K562 (cell line): ENCODE results near the gene NPDC1. TPM values are rescaled to one million over a fixed set of nuclear protein-coding genes. Genes with fewer than 3 reads are reported as not detected.

Experiments
- CHD4 ChIP-seq: fragments of 200-600 bp; sonication (generic); IDR thresholded peaks from 3 replicates; pipeline ENCODE4 v1.6.1; 2012; ENCODE audit warnings: low read depth, mild to moderate bottlenecking, mixed read lengths, low read length, inconsistent platforms; ENCODE audit not compliant: insufficient read depth, insufficient replicate concordance, poor library complexity, severe bottlenecking
- ELF4 ChIP-seq: fragments of 450-650 bp; formaldehyde crosslinking; IDR thresholded peaks from 2 replicates; pipeline ENCODE4 v1.4.0; 2022; ENCODE audit warnings: missing genetic modification characterization
- FOXM1 ChIP-seq, 2 experiments: fragments of 450-650 bp in 1 of 2; sonication (generic) in 1 of 2; formaldehyde crosslinking in 1 of 2; IDR thresholded peaks; 2 replicates each; pipeline versions ENCODE4 v1.6.1 to v1.9.0; 2017 to 2022; ENCODE audit warnings: low read depth in 2 of 2, mild to moderate bottlenecking in 2 of 2, missing genetic modification reagents in 1 of 2, moderate library complexity in 1 of 2
- GABPA ChIP-seq: fragments of 200-800 bp; sonication (Bioruptor generic); conservative IDR thresholded peaks from 2 replicates; pipeline ENCODE4 v1.6.1; 2016; ENCODE audit warnings: low read depth, missing genetic modification characterization, missing compliant biosample characterization
- GTF2A2 ChIP-seq: IDR thresholded peaks from 2 replicates; pipeline ENCODE4 v1.6.1; 2016; ENCODE audit warnings: mild to moderate bottlenecking, missing genetic modification characterization, missing compliant biosample characterization
- PREB ChIP-seq: sonication (generic); formaldehyde crosslinking; IDR thresholded peaks from 2 replicates; pipeline ENCODE4 v1.8.1; 2023; ENCODE audit warnings: mild to moderate bottlenecking, missing genetic modification reagents
- PURB ChIP-seq: sonication (generic); formaldehyde crosslinking; IDR thresholded peaks from 2 replicates; pipeline ENCODE4 v1.9.0; 2021; ENCODE audit warnings: low read depth, mild to moderate bottlenecking, missing genetic modification reagents
- SMARCB1 ChIP-seq: IDR thresholded peaks from 2 replicates; pipeline ENCODE4 v1.6.1; 2011; ENCODE audit warnings: improper control_type of control experiment, low read depth; ENCODE audit not compliant: insufficient read length
- XRCC3 ChIP-seq: fragments of 450-650 bp; IDR thresholded peaks from 2 replicates; pipeline ENCODE4 v1.6.1; 2017; ENCODE audit warnings: mild to moderate bottlenecking, moderate library complexity
- ZNF253 ChIP-seq: fragments of 250-450 bp; sonication (Bioruptor Pico); conservative IDR thresholded peaks from 2 replicates; pipeline ENCODE4 v1.6.1; 2021; ENCODE audit warnings: mild to moderate bottlenecking
- ZNF41 ChIP-seq: fragments of 250-450 bp; sonication (Bioruptor Pico); conservative IDR thresholded peaks from 2 replicates; pipeline ENCODE4 v1.4.0; 2020; ENCODE audit warnings: mild to moderate bottlenecking
- polyA plus RNA-seq, 8 experiments: library from polyadenylated mRNA; depleted of rRNA in 4 of 8; stranded (reverse) in 5 of 8; unstranded in 3 of 8; fragments of >200 nt; fragmentation: Nextera tagmentation in 2 of 8; fragmentation: Illumina TruSeq in 1 of 8; extraction: Ambion mirVana in 2 of 8; extraction: Trizol in 1 of 8; gene quantifications; 2 replicates each; pipeline versions ENCODE4 v1.2.1 to v1.2.3, GENCODE V29; 2011 to 2014; ENCODE audit warnings: inconsistent platforms in 1 of 8, missing spikeins in 1 of 8
- total RNA-seq, 7 experiments: library from RNA; depleted of rRNA in 6 of 7; stranded (reverse); fragments of >200 nt in 6 of 7; fragmentation: Illumina TruSeq in 2 of 7; extraction: Trizol in 2 of 7; gene quantifications; 2 replicates each; pipeline versions ENCODE4 v1.2.1 to v1.2.3, GENCODE V29; 2011 to 2021; ENCODE audit warnings: low replicate concordance in 1 of 7
- TF ChIP-seq, protein P1 (sequence below): fragments of 450-650 bp; IDR thresholded peaks from 2 replicates; pipeline ENCODE4 v1.7.0; 2016; ENCODE audit warnings: borderline replicate concordance
- TF ChIP-seq, protein P2 (sequence below): IDR thresholded peaks from 2 replicates; pipeline ENCODE4 v1.6.1; 2016; ENCODE audit warnings: missing genetic modification characterization, missing compliant biosample characterization
- TF ChIP-seq, protein P3 (sequence below): fragments of 250-450 bp; sonication (Bioruptor Pico); IDR thresholded peaks from 2 replicates; pipeline ENCODE4 v1.5.0; 2022; ENCODE audit warnings: mild to moderate bottlenecking
- TF ChIP-seq, protein P4 (sequence below), 3 experiments: fragments of 200-800 bp in 1 of 3; fragments of 250-450 bp in 1 of 3; fragments of 450-650 bp in 1 of 3; sonication (Bioruptor Pico) in 1 of 3; sonication (Bioruptor generic) in 1 of 3; formaldehyde crosslinking in 1 of 3; IDR thresholded peaks; 2 replicates each; pipeline versions ENCODE4 v1.6.1 to v1.8.0; 2016 to 2022; ENCODE audit warnings: mild to moderate bottlenecking in 2 of 3, missing genetic modification characterization in 2 of 3, missing compliant biosample characterization in 1 of 3, moderate library complexity in 1 of 3

Gene NPDC1
- total and polyA plus RNA-seq, 9 of the 15 experiments (the other 6 are each of a cell fraction or from before 2014, with no cell fraction given): 0.06 to 2.1 (median 0.53) TPM; not detected in 3

DNA sequence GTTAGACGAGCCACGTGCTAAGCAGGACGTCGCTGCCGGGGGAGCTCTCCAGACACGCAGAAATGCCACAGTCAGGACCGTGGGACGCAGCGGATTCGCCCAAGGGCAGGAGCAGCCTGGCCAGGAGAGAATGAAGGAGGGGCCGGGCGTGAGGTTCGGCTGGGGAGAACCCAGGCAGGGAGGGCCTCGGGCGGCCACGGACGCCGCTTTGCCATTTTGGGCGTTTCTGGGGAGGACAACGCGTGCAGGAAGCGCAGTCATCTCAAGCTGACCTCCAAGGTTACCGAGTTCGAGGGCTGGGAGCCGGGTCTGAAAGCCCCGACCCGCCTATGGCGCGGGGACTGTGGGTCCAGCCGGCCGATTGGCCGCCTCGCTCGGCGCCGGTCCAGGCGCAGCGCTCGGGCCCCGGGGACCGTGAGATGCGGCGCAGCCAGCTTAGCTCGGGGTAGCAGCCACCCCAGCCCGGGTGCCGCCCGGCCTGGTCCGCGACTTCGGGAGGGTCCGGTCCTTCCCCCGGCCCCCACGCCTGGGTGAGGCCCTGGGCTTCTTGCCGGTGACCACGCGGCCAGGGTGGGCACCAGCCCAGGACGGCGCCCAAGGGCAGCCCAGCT, 40.0 kb upstream of the NPDC1 start (continued):
- TF ChIP-seq, protein P1, sequence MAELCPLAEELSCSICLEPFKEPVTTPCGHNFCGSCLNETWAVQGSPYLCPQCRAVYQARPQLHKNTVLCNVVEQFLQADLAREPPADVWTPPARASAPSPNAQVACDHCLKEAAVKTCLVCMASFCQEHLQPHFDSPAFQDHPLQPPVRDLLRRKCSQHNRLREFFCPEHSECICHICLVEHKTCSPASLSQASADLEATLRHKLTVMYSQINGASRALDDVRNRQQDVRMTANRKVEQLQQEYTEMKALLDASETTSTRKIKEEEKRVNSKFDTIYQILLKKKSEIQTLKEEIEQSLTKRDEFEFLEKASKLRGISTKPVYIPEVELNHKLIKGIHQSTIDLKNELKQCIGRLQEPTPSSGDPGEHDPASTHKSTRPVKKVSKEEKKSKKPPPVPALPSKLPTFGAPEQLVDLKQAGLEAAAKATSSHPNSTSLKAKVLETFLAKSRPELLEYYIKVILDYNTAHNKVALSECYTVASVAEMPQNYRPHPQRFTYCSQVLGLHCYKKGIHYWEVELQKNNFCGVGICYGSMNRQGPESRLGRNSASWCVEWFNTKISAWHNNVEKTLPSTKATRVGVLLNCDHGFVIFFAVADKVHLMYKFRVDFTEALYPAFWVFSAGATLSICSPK: no peak
- peak; percentile 32 for TF ChIP-seq CHD4
- TF ChIP-seq ZNF253 (CRISPR knock-in tag): no peak
- no peak for TF ChIP-seq ZNF41 (CRISPR knock-in tag)
- TF ChIP-seq, protein P2, sequence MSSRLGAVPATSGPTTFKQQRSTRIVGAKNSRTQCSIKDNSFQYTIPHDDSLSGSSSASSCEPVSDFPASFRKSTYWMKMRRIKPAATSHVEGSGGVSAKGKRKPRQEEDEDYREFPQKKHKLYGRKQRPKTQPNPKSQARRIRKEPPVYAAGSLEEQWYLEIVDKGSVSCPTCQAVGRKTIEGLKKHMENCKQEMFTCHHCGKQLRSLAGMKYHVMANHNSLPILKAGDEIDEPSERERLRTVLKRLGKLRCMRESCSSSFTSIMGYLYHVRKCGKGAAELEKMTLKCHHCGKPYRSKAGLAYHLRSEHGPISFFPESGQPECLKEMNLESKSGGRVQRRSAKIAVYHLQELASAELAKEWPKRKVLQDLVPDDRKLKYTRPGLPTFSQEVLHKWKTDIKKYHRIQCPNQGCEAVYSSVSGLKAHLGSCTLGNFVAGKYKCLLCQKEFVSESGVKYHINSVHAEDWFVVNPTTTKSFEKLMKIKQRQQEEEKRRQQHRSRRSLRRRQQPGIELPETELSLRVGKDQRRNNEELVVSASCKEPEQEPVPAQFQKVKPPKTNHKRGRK: no peak
- no peak for TF ChIP-seq XRCC3
- TF ChIP-seq ELF4: 0 out of 2 replicates have a peak, but pooled peaks have one; percentile 20
- no peak for TF ChIP-seq FOXM1 (IDR thresholded peaks at IDR 0.05; ENCODE audit: low read depth)
- 0 out of 2 replicates have a peak, but pooled peaks have one; percentile 20 for TF ChIP-seq FOXM1 (CRISPR knock-in tag; IDR thresholded peaks at IDR 0.05; ENCODE audit: low read depth)
- TF ChIP-seq GTF2A2 (tag): no peak
- TF ChIP-seq PREB (CRISPR knock-in tag): no peak
- TF ChIP-seq SMARCB1: no peak
- TF ChIP-seq GABPA (tag): no peak
- TF ChIP-seq, protein P3, sequence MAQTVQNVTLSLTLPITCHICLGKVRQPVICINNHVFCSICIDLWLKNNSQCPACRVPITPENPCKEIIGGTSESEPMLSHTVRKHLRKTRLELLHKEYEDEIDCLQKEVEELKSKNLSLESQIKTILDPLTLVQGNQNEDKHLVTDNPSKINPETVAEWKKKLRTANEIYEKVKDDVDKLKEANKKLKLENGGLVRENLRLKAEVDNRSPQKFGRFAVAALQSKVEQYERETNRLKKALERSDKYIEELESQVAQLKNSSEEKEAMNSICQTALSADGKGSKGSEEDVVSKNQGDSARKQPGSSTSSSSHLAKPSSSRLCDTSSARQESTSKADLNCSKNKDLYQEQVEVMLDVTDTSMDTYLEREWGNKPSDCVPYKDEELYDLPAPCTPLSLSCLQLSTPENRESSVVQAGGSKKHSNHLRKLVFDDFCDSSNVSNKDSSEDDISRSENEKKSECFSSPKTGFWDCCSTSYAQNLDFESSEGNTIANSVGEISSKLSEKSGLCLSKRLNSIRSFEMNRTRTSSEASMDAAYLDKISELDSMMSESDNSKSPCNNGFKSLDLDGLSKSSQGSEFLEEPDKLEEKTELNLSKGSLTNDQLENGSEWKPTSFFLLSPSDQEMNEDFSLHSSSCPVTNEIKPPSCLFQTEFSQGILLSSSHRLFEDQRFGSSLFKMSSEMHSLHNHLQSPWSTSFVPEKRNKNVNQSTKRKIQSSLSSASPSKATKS: no peak
- TF ChIP-seq PURB (CRISPR knock-in tag): no peak
- TF ChIP-seq, protein P4, sequence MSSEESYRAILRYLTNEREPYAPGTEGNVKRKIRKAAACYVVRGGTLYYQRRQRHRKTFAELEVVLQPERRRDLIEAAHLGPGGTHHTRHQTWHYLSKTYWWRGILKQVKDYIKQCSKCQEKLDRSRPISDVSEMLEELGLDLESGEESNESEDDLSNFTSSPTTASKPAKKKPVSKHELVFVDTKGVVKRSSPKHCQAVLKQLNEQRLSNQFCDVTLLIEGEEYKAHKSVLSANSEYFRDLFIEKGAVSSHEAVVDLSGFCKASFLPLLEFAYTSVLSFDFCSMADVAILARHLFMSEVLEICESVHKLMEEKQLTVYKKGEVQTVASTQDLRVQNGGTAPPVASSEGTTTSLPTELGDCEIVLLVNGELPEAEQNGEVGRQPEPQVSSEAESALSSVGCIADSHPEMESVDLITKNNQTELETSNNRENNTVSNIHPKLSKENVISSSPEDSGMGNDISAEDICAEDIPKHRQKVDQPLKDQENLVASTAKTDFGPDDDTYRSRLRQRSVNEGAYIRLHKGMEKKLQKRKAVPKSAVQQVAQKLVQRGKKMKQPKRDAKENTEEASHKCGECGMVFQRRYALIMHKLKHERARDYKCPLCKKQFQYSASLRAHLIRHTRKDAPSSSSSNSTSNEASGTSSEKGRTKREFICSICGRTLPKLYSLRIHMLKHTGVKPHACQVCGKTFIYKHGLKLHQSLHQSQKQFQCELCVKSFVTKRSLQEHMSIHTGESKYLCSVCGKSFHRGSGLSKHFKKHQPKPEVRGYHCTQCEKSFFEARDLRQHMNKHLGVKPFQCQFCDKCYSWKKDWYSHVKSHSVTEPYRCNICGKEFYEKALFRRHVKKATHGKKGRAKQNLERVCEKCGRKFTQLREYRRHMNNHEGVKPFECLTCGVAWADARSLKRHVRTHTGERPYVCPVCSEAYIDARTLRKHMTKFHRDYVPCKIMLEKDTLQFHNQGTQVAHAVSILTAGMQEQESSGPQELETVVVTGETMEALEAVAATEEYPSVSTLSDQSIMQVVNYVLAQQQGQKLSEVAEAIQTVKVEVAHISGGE (CRISPR knock-in tag; IDR thresholded peaks at IDR 0.05): no peak
